Fibroblast of lung (primary cell): Measurements from ENCODE around the gene PRSS53. TPM values are rescaled to one million over a fixed set of nuclear protein-coding genes. Genes with fewer than 3 reads are reported as not detected.

ENCODE experiments used
- DNase-seq, 2 donors: peaks; one replicate each; pipeline versions ENCODE4 v3.0.0 to v3.0.0-alpha.2; 2010; ENCODE audit warnings: low read depth in 2 of 2
- H2AFZ ChIP-seq: 2 replicates; pipeline ENCODE4 v1.5.1; 2012; ENCODE audit warnings: low read length, control low read depth, inconsistent platforms
- H3K27ac ChIP-seq: 2 replicates; pipeline ENCODE4 v1.5.1; 2011; ENCODE audit warnings: low read length, control low read depth; ENCODE audit not compliant: insufficient read depth
- H3K27me3 ChIP-seq: 2 replicates; pipeline ENCODE4 v1.5.1; 2011; ENCODE audit warnings: mild to moderate bottlenecking, low read length; ENCODE audit not compliant: control insufficient read depth, insufficient read depth
- H3K36me3 ChIP-seq: 2 replicates; pipeline ENCODE4 v1.5.1; 2011; ENCODE audit warnings: low read length; ENCODE audit not compliant: control insufficient read depth, insufficient read depth
- H3K4me1 ChIP-seq: 2 replicates; pipeline ENCODE4 v1.5.1; 2011; ENCODE audit warnings: low read length; ENCODE audit not compliant: control insufficient read depth, insufficient read depth; ENCODE audit errors: extremely low read depth
- H3K4me2 ChIP-seq: 2 replicates; pipeline ENCODE4 v1.5.1; 2011; ENCODE audit warnings: low read length, control low read depth; ENCODE audit not compliant: insufficient read depth; ENCODE audit errors: extremely low read depth
- H3K4me3 ChIP-seq, 4 experiments: fragments of 200-600 bp in 1 of 4; sonication (generic) in 1 of 4; replicated peaks in 1 of 4; 2 replicates each; pipeline ENCODE4 v1.5.1; 2011 to 2016; ENCODE audit warnings: low read length in 4 of 4, low read depth in 3 of 4, mild to moderate bottlenecking in 3 of 4, control low read depth in 2 of 4, inconsistent platforms in 1 of 4, mixed read lengths in 1 of 4; ENCODE audit not compliant: insufficient read depth in 1 of 4; ENCODE audit errors: control extremely low read depth in 1 of 4
- H3K79me2 ChIP-seq: 2 replicates; pipeline ENCODE4 v1.5.1; 2012; ENCODE audit warnings: mild to moderate bottlenecking, low read length, inconsistent platforms; ENCODE audit not compliant: control insufficient read depth, insufficient read depth
- H3K9ac ChIP-seq: 2 replicates; pipeline ENCODE4 v1.5.1; 2011; ENCODE audit warnings: mild to moderate bottlenecking, low read length, control low read depth; ENCODE audit not compliant: insufficient read depth
- H3K9me3 ChIP-seq: 2 replicates; pipeline ENCODE4 v1.5.1; 2012; ENCODE audit warnings: low read depth, low read length; ENCODE audit not compliant: control insufficient read depth, insufficient read depth
- H4K20me1 ChIP-seq: 2 replicates; pipeline ENCODE4 v1.5.1; 2011; ENCODE audit warnings: low read length; ENCODE audit not compliant: control insufficient read depth, insufficient read depth; ENCODE audit errors: extremely low read depth
- CTCF ChIP-seq, 2 donors: IDR thresholded peaks in 1 of 2; conservative IDR thresholded peaks in 1 of 2; 1 replicate in 1 of 2; 2 replicates in 1 of 2; pipeline ENCODE4 v1.5.1; 2011 to 2012; ENCODE audit warnings: low read length in 2 of 2, control low read depth in 1 of 2, inconsistent platforms in 1 of 2, low read depth in 1 of 2, mild to moderate bottlenecking in 1 of 2
- EZH2 ChIP-seq: IDR thresholded peaks from 2 replicates; pipeline ENCODE4 v1.5.1; 2012; ENCODE audit warnings: low read length, control low read depth, mild to moderate bottlenecking; ENCODE audit errors: missing control alignments
- polyA plus RNA-seq, 2 donors: library from polyadenylated mRNA; depleted of rRNA in 1 of 2; stranded (reverse) in 1 of 2; unstranded in 1 of 2; fragments of >200 nt; gene quantifications; 2 replicates each; pipeline ENCODE4 v1.2.1, GENCODE V29; 2011 to 2012; ENCODE audit warnings: missing spikeins in 1 of 2
- total RNA-seq: library from RNA; depleted of rRNA; stranded (reverse); fragments of >200 nt; gene quantifications from 2 replicates; pipeline ENCODE4 v1.2.1, GENCODE V29; 2014

Gene PRSS53
- total and polyA plus RNA-seq, 2 donors (not counting 1 experiment from before 2014, with no cell fraction given), result 0.78 to 1.7 TPM

GRCh38 chr16:31063495-31063842 is 25.3 kb downstream of the PRSS53 start:
- no peak for DNase-seq
- H3K4me2 ChIP-seq, result no peak overlapping the region
- peak overlapping the region; percentile 89 for H3K27ac ChIP-seq
- peaks cover 50% of the 10 kb centered on the region for H3K79me2 ChIP-seq
- no peaks in the 10 kb centered on the region for H4K20me1 ChIP-seq
- H3K9me3 ChIP-seq, result no peaks in the 10 kb centered on the region
- no peak overlapping the region for H3K4me3 ChIP-seq
- no peak overlapping the region for H3K9ac ChIP-seq
- TF ChIP-seq EZH2, result no peak
- TF ChIP-seq CTCF (conservative IDR thresholded peaks at IDR 0.05 in 1 of 2, IDR thresholded peaks at IDR 0.05 in 1 of 2; ENCODE audit: low read depth in 1 of 2, low read length in 2 of 2), result no peak
- H2AFZ ChIP-seq, result no peak overlapping the region
- H3K36me3 ChIP-seq, result peaks cover 25% of the 10 kb centered on the region
- H3K4me1 ChIP-seq, result peaks cover 15% of the 10 kb centered on the region
- H3K27me3 ChIP-seq, result no peaks in the 10 kb centered on the region

GRCh38 chr16:31061813-31062440 is 26.8 kb downstream of the PRSS53 start:
- Histone ChIP-seq H3K79me2 (peaks cover 38% of the 10 kb centered on the region), H3K9me3 (no peaks in the 10 kb centered on the region), H3K36me3 (peaks cover 27% of the 10 kb centered on the region), H3K9ac (no peak overlapping the region), H3K4me3 (no peak overlapping the region), H3K4me2 (no peak overlapping the region), H3K27me3 (no peaks in the 10 kb centered on the region), H3K27ac (no peak overlapping the region), H4K20me1 (no peaks in the 10 kb centered on the region), H2AFZ (no peak overlapping the region), H3K4me1 (peaks cover 15% of the 10 kb centered on the region)
- DNase-seq, result no peak
- no peak for TF ChIP-seq EZH2
- TF ChIP-seq CTCF (conservative IDR thresholded peaks at IDR 0.05 in 1 of 2, IDR thresholded peaks at IDR 0.05 in 1 of 2; ENCODE audit: low read depth in 1 of 2, low read length in 2 of 2), result no peak

DNA sequence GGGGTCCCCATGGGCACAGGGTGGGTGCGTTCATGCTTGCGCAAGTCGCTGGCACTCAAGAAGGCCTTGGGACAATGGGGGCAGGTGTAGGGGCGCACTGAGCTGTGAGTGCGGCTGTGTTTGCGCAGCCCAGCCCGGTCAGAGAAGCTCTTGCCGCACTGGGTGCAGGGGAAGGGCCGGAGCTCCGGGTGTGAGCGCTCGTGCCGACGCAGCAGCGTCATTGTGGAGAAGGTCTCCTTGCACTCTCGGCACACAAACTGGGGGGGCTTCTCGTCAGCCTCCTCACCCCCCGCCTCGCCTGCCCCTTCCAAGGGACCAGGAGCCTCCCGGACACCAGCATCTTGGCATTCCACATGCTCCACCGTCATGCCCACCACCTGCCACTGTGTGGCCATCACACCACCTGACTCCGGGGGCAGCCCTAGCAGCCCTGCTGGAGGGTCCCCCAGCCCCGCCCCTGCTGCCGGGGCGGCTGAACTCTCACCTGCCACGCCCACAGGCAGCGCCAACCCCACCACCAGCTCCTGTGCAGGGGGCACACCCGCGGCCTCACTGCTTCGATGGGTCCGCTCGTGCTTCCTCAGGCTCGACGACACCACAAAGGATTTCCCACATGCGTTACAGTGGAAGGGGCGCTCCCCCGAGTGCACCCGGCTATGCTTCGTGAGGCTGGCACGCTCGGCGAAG is 27.5 kb downstream of the PRSS53 start:
- Histone ChIP-seq H3K4me2 (no peak overlapping the region), H3K4me1 (peaks cover 15% of the 10 kb centered on the region), H3K79me2 (peaks cover 33% of the 10 kb centered on the region), H3K9ac (no peak overlapping the region), H3K27me3 (no peaks in the 10 kb centered on the region), H3K4me3 (no peak overlapping the region), H3K36me3 (peaks cover 27% of the 10 kb centered on the region), H4K20me1 (no peaks in the 10 kb centered on the region), H3K9me3 (no peaks in the 10 kb centered on the region), H3K27ac (no peak overlapping the region), H2AFZ (no peak overlapping the region)
- DNase-seq, result no peak
- TF ChIP-seq CTCF (conservative IDR thresholded peaks at IDR 0.05 in 1 of 2, IDR thresholded peaks at IDR 0.05 in 1 of 2; ENCODE audit: low read depth in 1 of 2, low read length in 2 of 2) (no peak), EZH2 (no peak)
